GM18508 (cell line): ENCODE data around the gene ELOVL1.
A peak's percentile ranks its signal among the peaks of the same experiment; 100 is the strongest.
"Not testable (repeated sequence)": the region's sequence is repeated elsewhere in the genome, so short reads cannot be mapped to it uniquely, and the experiment has no call there.

Source experiments
- ATAC-seq: cut with Tn5 transposase; IDR thresholded peaks from one replicate; pipeline ENCODE4 v1.9.1; 2021; ENCODE audit warnings: moderate number of reproducible peaks; ENCODE audit not compliant: insufficient read depth, unreplicated experiment

ELOVL1 gene

DNA sequence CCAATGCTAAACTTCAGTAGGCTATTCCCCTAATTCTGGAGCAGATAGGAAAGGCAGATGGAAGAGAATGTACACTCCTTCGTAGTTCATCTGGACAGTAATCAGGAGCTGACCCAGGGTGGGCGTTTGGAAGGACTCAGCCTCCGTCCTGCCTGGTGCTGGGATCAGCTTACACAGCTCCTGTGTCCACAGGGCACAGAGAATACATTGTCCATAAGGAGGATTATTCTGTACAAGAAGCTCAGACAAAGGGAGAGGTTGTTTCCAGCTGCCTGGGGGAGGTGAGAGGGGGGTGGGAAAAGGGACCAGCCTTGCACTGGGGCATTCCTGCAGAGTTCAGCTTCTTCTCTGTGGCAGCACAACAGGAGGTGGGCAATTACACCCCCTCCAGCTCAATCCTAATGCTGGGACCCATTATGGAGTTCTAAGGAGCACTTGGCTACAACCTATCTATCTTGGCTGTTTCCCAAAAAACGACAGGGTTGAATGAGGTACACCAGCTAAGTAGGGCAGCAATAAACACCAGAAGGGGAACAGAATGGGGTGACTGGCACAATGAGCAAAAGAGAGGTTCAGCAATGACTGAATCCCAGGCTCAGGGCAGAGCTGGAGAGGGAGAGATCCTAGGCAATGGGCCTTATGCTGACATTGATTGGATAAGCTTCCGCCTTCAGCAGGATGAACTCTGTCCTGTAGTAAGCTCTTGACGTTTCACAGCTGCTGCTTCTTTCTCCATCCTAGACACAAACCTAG, 14.4 kb upstream of the ELOVL1 start:
- no peak for ATAC-seq

DNA sequence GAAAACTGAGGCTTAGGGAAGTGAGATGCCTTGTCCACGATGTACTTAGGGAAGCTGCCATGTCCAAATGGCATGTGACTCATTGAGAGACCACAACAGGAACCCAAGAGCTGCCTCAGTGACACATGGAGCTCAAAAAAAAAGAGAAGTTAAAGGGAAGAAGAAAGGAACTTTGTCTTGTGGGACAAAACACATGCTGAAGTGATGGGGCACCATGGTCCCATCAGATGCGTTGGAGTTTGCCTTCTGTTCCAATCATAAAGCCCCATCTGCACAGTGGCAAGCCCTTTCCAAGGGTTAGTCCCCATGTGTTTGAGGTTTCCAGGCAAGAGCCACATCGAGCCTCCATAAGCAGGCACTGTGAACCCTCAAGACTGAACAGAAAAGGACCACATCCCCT, 13.8 kb upstream of the ELOVL1 start:
- no peak for ATAC-seq

DNA sequence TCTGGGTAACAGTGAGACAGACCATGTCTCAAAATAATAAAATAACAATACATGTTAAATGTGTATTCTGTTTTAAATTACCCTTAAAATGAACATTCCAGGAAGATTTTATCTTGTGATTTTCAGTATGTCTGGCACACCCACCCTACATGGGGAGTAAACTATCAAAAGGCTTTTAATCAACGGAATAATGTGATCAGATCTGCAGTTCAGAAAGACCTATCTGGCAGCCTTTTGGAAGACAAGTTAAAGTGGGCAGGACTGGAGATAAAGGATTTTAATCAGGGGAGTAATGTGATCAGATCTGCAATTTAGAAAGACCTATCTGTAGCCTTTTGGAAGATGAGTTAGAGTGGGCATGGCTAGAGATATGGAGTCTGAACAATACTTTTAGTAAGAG, 11.7 kb upstream of the ELOVL1 start:
- ATAC-seq = no peak

DNA sequence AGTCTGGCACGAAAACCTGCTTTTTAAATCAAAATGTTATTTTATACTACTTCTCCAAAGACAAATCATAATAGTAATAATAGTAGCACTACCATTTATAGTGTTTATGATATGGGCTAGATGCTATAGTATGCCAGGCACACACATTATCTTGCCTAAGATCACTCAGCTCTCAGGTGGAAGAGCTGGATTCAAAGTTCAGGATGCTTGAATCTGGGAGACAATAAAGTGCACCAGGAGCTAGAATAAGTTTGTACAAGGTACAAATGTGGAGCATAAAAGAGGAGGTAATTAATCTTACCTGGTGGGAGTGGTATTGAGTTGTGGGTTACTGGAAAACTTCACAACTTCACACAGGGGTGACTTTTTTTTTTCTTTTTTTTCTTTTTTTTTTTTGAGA, 10.0 kb upstream of the ELOVL1 start:
- no peak for ATAC-seq

DNA sequence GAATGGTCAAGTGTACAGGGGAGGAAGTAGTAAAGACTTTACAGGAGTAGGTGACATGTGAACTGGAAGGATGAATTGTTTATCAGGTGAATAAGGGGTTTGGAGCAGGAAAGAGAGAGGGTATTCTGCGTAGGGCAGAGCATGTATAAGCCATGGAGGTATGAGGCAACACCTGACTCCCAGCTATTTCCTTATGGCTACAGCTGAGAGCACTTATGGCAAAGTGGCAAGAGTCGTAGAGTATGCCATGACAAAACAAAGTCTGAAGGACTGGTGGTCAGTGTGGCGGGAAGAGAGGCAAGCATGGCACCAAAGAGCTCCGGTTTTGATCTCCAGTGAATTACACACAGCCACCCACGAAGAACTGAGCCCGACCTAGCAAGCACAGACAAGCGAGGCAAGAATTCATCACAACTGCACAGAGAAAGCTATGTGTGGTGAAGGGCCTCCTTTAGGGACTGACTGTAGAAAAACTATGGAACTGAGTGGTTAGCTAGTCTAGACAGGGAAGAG, 9.0 kb upstream of the ELOVL1 start:
- no peak for ATAC-seq

DNA sequence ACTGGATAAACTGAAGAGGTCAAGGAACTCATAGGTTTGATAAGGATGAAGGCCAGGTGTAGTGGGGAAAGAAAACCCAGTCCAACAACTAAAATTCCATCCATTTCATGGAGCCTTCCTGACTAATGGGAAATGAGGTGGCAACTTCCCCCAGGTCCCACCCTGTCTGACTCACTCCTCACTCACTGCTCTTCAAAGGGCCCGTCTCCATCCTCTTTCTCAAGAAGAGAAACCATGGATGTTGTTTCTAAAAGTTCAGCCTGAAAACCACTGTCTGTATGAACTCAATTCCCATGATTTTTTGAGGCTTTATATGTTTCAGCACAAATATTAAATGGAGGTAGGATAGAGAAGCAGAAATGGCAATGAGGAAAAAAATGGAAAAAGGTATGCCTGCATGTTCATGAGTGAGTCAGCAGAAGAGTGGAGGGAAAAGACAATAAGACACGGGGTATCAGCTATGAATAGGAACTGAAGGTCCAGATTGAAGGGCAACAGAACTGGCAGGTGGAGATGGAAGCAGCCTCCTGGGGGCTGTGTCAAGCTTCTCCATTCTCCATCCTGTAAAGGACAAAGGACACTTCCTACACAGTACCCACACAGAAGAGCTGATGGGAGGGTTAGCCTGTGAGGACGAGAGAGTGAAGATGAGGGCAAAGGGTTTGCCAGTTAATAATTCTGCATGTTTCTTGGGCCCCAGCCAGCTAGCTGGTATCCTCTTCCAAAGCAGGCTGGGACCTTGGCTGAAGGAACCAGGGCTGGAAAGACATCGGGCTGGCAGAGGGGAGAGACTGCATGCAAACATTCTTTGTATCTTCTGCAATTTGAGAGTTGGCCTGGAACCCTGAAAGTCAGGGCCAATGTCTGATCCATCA, 5.5 kb upstream of the ELOVL1 start:
- no peak for ATAC-seq

DNA sequence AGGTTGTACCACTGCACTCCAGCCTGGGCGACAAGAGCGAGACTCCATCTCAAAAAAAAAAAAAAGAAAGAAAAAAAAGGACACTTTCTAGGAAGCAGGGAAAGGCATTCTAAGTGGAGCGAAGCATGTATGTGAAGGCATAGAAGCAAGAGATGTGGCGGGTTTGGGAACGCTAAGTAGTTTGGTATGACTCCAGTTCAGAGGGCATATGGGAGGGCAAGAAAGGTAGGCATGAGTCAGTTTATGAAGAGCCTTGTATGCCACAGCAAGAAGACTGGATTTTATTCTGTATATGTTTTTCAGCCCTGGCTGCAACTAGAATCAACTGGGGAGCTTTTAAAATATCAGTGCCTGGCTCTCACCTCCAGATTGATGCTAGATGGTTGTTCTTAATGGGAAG, 4.4 kb upstream of the ELOVL1 start:
- no peak for ATAC-seq

DNA sequence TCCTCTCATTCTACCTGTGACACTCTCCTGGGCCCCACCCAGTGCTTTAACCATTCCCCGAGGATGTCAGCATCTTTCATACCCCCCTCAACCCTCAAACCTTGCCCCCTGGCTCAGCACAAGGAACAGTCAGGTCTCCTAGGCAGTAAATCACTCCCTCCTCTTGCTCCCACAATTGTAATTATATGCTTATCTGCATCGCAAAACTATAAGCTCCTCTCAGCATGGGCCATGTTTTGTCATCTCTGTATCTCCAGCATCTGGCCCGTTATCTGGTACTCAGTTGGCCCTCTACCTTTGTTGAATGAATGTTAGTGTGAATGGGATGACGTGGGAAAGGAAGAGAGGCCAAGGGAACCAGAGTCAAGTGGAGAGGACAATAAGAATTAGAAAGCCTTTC, 2.8 kb upstream of the ELOVL1 start:
- no peak for ATAC-seq

DNA sequence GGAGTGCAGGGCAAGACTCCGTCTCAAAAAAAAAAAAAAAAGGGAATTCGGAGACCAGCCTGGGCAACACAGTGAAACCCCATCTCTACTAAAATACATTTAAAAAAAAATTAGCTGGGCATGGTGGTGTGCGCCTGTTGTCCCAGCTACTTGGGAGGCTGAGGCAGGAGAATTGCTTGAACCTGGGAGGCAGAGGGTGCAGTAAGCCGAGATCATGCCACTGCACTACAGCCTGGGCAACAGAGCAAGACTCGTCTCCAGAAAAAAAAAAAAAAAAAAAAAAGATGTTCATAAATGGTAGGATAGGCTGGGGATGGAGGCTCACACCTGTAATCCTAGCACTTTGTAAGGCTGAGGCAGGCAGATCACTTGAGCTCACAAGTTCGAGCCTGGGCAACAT, 2.0 kb upstream of the ELOVL1 start:
- not testable (repeated sequence) for ATAC-seq

DNA sequence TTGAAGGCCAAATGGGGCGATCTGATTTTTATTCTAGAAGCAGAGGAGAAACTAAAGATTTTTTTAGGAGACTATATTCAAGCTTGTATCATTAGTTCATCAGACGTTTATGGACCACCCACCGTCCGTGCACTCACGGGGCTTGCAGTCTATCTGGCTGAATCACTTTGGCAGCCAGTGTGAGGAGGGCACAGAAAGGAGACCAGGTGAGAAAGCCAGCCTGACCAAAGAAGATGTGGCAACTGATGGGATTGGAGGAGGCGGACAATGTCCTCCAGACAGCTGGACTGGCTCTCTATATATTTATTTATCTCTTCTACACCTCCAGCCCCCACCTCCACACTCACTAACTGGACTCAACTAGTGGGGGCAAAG, 822 bp upstream of the ELOVL1 start:
- peak; percentile 8 for ATAC-seq

DNA sequence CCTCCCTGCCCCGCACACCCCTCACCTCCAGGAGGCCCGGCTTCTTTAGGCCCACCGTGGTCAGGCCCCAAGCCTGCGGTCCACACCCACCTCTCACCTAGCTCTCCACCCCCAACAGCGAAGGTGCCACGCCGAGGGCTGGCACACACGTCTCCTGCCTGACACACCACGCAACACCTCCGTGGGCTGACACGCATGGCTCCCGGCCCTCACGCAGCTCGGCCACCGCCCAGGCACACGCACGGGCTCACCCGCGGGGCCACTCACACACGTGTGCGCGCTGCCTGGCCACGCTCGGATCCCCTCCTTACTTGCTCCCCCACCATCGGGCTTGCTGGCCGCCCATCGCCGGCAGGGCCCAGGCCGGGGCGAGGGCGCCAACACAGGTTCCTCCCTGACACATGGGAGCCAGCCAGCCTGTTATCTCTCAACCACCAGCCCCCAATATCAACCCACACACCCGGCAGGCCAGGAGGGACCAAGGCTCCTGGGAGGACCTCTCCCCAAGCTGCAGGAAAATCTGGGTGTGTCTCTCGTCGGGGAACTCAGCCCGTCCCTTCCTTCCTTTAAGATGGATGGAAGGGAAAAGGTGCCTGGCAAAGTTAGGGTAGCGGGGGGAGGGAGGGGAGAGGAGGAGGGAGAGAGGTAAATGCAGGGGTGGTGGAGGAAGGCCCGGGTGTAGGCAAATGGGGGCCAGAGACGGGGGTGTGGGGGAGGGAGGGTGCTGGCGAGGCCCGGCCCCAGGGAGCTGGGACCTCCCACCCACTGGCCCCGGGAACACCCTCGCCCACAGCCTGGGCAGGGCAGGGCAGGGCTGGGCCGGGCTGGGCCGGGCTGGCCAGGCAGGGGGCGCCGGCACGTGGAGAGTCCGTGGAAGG, 546 bp downstream of the ELOVL1 start:
- peak; percentile 17 for ATAC-seq

DNA sequence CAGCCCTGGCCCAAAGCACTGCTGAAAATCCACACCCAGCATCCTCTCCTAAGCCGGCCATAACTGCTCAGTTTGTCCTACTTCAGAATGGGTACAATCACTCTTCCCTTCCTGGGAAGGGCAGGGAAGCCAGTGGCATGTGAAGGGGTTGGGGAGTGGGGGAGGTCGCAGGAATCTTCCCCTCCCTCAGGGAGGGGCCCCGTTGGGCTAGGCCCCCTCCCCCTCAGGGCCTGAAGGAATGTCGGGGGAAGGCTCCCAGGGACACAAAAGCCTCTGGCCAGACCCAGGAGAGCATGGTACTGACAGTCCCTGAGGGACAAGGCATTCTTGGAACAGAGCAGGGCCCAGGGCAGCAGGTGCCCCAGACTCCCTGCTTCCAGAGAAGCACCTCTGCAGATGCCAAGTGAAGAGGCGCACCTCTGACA, 1.2 kb downstream of the ELOVL1 start:
- ATAC-seq = no peak

DNA sequence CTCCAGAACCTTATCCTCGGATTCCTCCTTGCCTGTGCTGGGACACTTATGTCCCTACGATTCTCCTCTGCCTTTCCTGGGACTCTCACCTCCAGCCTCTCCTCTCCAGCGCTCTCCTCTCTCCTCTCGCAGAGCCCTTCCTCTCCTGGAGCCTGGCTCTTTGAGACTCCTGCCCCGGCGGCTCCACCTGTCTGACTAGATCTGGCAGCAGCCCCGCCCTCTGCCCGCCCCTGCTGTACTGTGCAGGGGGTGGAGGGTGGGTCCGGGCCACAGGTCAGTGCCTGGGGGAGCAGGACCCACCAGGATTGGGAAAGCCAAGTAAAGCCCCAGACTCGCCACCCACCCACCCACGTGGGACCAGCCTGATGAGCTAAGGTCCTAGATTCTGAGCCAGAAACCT, 1.6 kb downstream of the ELOVL1 start:
- ATAC-seq = no peak

DNA sequence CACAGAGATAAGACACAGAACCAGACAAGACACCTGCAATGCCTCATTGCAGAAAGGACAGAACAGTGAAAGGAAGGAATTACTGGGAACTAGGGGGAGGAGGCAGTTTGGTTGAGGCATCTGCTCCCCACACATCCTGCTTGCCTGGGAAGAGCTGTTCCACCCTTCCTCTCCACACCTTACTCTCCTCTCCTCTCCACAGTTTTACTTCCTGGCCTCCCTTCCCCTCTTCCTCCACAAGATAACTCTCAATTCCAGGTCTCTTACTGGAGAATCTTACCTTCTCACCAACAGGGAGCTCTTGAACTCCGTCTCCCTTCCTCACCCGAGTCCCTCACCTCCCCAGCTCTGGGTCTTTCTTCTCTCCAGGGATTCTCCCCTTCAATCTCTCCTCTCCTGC, 2.1 kb downstream of the ELOVL1 start:
- no peak for ATAC-seq

DNA sequence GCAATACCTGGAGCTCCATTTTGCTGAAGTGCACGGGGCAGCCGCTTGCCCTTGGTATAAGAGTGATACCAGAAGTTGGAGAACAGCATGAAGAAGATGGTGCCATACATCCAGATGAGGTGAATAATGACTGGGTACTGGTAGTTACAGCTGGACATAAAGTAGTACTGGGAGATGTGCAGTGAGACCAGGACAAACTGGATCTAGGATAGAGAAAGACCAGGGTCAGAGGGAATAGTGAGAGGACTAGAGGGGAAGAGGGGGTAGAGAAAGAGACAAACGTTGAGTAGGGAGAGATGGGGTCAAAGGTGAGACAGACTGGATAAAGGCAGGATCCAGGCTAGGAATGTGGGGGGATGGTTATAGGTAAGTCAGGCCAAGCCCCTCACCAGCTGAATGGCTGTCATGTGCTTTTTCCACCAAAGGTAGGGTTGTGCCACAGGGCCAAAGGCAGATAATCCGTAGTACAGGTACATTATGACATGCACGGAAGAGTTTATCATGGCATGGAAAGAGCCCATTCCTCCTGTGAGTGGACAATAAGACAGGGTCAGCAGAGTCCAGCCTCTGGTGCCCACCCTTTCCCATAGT, 3.8 kb downstream of the ELOVL1 start:
- no peak for ATAC-seq

DNA sequence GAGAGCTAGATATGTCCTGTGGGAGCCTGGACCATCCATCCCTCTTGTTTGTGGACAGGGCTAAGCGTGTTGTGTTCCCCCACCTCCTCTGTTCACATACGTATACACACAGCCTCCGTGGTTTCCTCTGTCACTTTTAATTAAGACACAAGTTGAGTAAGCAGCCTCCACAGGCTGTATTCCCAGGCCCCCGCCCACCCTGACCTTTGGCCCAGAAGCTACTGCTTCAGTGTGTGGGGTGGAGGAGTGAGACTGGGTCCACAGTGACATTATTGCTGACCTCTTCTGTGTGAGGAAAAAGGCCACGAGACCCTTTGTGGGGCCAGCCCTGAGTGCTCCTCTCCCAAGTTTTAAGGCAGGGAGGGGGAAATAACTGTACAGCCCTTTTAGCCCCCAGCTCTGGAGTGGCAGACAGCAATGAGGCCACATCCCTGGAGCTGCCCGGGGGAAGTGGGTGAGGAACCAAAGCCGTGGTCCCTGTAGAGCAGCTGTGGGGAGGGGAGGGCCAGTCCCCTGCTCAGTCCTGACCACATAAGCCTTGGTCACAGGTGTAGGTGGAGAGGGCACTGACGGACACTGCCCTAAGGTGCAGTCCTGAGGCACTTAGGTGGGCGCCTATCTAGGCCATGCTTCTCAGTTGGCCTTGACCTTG, 4.4 kb downstream of the ELOVL1 start:
- no peak for ATAC-seq

DNA sequence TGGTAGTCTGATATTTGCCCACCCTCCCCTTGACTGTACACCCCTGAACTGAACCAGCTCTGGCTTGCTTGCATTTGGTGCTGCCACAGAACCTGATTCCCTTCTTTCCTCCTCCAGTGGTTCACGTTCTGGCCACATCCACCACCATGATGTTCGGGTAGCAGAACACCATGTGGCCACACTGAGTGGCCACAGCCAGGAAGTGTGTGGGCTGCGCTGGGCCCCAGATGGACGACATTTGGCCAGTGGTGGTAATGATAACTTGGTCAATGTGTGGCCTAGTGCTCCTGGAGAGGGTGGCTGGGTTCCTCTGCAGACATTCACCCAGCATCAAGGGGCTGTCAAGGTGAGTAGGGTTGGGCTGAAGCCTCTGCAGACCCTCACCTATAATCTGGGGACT, 7.2 kb downstream of the ELOVL1 start:
- no peak for ATAC-seq

DNA sequence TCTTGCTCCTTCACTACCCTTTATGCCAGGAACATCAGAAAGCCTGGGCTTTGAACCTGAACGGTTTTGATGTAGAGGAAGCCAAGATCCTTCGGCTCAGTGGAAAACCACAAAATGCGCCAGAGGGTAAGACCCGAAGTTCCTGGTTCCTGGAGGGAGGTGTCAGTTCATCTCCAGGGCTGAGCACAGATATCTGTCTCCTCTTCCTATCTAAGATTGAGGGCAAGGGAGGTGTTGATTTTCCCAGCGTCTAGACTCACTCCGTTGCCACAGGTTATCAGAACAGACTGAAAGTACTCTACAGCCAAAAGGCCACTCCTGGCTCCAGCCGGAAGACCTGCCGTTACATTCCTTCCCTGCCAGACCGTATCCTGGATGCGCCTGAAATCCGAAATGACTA, 8.1 kb downstream of the ELOVL1 start:
- no peak for ATAC-seq

DNA sequence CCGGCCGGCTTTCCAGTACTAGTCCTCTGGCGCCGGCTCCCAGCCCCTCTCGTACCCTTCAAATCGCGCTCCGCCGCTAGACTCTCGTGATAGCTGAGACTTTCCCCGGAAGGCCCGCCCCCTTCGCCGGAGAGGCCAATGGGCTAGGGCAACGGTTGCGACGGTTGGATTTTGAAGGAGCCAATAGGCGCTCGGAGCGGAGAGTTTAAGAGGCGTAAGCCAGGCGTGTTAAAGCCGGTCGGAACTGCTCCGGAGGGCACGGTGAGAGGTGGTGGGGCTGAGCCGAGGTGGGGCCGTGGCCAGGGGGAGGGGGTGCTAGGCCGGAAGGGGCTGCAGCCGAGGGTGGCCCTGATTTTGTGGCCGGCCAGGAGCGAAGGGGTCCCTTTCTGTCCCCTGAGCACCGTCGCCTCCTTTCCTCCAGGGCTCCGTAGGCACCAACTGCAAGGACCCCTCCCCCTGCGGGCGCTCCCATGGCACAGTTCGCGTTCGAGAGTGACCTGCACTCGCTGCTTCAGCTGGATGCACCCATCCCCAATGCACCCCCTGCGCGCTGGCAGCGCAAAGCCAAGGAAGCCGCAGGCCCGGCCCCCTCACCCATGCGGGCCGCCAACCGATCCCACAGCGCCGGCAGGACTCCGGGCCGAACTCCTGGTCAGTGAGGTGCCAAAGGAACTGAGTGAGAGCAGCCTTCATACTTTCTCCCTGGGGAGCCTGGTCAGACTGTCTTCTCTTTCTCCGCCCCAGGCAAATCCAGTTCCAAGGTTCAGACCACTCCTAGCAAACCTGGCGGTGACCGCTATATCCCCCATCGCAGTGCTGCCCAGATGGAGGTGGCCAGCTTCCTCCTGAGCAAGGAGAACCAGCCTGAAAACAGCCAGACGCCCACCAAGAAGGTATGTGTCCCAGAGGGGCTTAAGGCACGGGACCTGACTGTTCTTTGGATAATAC, 8.8 kb downstream of the ELOVL1 start, which contains the start of gene CDC20:
CDC20 (plus strand) TSS at position 236 of the 948 bp plus-strand sequence; CDS start at position 471, 235 bp downstream.
- ATAC-seq = peak; percentile 79
